GM13977 (cell line): ENCODE data around the gene CPNE5.

Source experiments
- DNase-seq: peaks from one replicate; pipeline ENCODE4 v3.0.0; 2012; ENCODE audit warnings: low spot score
- CTCF ChIP-seq: IDR thresholded peaks from 2 replicates; pipeline ENCODE4 v1.5.1; 2012; ENCODE audit warnings: mild to moderate bottlenecking, control low read depth; ENCODE audit not compliant: insufficient read depth; ENCODE audit errors: extremely low read depth, missing control alignments
- in situ Hi-C: fragments of 300-500 bp; cut with MboI; formaldehyde crosslinking; loops from one replicate; pipeline ENCODE4 v1.12.0; 2022; ENCODE audit warnings: low sequenced_read_pairs, low pct_unique_long_range_greater_than_20kb, mixed read lengths, inconsistent platforms; ENCODE audit not compliant: unreplicated experiment

CPNE5 gene

GRCh38 chr6:36793913-36794712 lies 45.1 kb downstream of the CPNE5 start:
- DNase-seq, result no peak
- in situ Hi-C loops, result no loop called here
- no peak for TF ChIP-seq CTCF

- no peak for TF ChIP-seq CTCF
- in situ Hi-C loops, result no loop called here
- DNase-seq, result no peak
These were observed 45.8 kb downstream of the CPNE5 start for GRCh38 chr6:36793296-36793912.

GRCh38 chr6:36791521-36792135 lies 47.6 kb downstream of the CPNE5 start:
- no peak for DNase-seq
- in situ Hi-C loops, result no loop called here
- TF ChIP-seq CTCF, result no peak

- in situ Hi-C loops, result no loop called here
- DNase-seq, result no peak
- no peak for TF ChIP-seq CTCF
These were observed 48.2 kb downstream of the CPNE5 start for GRCh38 chr6:36791085-36791484.

- no peak for TF ChIP-seq CTCF
- in situ Hi-C loops, result no loop called here
These were observed 50.5 kb downstream of the CPNE5 start for GRCh38 chr6:36788768-36789167.

GRCh38 chr6:36788186-36788585 lies 51.1 kb downstream of the CPNE5 start:
- no peak for DNase-seq
- no peak for TF ChIP-seq CTCF
- in situ Hi-C loops, result no loop called here

More at GRCh38 chr6:36788768-36789167, 50.5 kb downstream of the CPNE5 start:
- DNase-seq, result no peak
